K562 (cell line): ENCODE data around the gene TBRG4. TPM values are rescaled to one million over a fixed set of nuclear protein-coding genes. Genes with fewer than 3 reads are reported as not detected.
A peak's percentile ranks its signal among the peaks of the same experiment; 100 is the strongest.

Source experiments
- ATAC-seq: fragments of 200-7000 bp; cut with Tn5 transposase; 3 replicates; pipeline ENCODE4 v1.9.1; 2020; ENCODE audit warnings: moderate library complexity
- BruUV-seq: library from RNA; stranded (reverse); fragments of 400-500 nt; replicated peaks from 2 replicates; lab custom pipeline; 2021; lab: Mats Ljungman, UMichigan
- CTCF ChIA-PET: fragments of 300-600 bp; formaldehyde crosslinking; extraction: SDS; loops from one replicate; lab custom pipeline; 2021; ENCODE audit warnings: low intra/inter-chr PET ratio; lab: Yijun Ruan, JAX
- POLR2A ChIA-PET: fragments of 300-600, 350-650 bp; sonication (Branson Sonifier 250); formaldehyde crosslinking; extraction: SDS; loops from one replicate; lab custom pipeline; 2021; ENCODE audit warnings: antibody characterized with exemption, inconsistent platforms; lab: Yijun Ruan, JAX
- DNase-seq, 4 experiments: peaks; one replicate each; pipeline versions ENCODE4 v3.0.0 to v3.0.0-alpha.2; 2011 to 2018; ENCODE audit warnings: low spot score in 3 of 4, mixed read lengths in 3 of 4; ENCODE audit errors: extremely low read depth in 1 of 4
- FAIRE-seq: peaks from 2 replicates; lab custom pipeline; 2011; peaks lifted over from hg19 to GRCh38; lab: Jason Lieb, UNC
- H2AFZ ChIP-seq: 2 replicates; pipeline ENCODE4 v1.6.0; 2011; ENCODE audit warnings: low read depth, low read length, control low read depth, inconsistent platforms
- H3K27ac ChIP-seq: fragments of 200-600 bp; 3 replicates; pipeline ENCODE4 v1.8.0; 2011; ENCODE audit warnings: low read depth, mild to moderate bottlenecking, control low read depth, inconsistent platforms, low read length, moderate library complexity, mixed read lengths; ENCODE audit errors: extremely low read depth
- H3K27me3 ChIP-seq, 2 experiments: fragments of 300-600 bp in 1 of 2; 2 replicates in 1 of 2; 3 replicates in 1 of 2; pipeline versions ENCODE4 v1.6.0 to v1.8.0; 2011; ENCODE audit warnings: inconsistent platforms in 2 of 2, low read length in 2 of 2, mild to moderate bottlenecking in 1 of 2, mixed read lengths in 1 of 2, moderate library complexity in 1 of 2; ENCODE audit not compliant: control insufficient read depth in 2 of 2, insufficient read depth in 2 of 2
- H3K36me3 ChIP-seq: fragments of 300-600 bp; 3 replicates; pipeline ENCODE4 v1.8.0; 2011; ENCODE audit warnings: mild to moderate bottlenecking, low read length, inconsistent platforms; ENCODE audit not compliant: control insufficient read depth, insufficient read depth
- H3K4me1 ChIP-seq, 2 experiments: fragments of 200-600 bp in 1 of 2; replicated peaks in 1 of 2; 2 replicates in 1 of 2; 3 replicates in 1 of 2; pipeline versions ENCODE4 v1.5.1 to v1.8.0; 2011; ENCODE audit warnings: inconsistent platforms in 2 of 2, low read length in 2 of 2, mild to moderate bottlenecking in 1 of 2, mixed read lengths in 1 of 2, moderate library complexity in 1 of 2; ENCODE audit not compliant: control insufficient read depth in 2 of 2, insufficient read depth in 2 of 2
- H3K4me2 ChIP-seq: 2 replicates; pipeline ENCODE4 v1.6.1; 2011; ENCODE audit warnings: low read length, control low read depth, inconsistent platforms, mixed read lengths; ENCODE audit not compliant: insufficient read depth
- H3K4me3 ChIP-seq: fragments of 200-600 bp; sonication (generic), shearing (Covaris generic); 2 replicates; pipeline ENCODE4 v1.5.1; 2016; ENCODE audit warnings: control low read depth, inconsistent platforms
- H3K79me2 ChIP-seq: fragments of 200-600 bp; 3 replicates; pipeline ENCODE4 v1.8.0; 2011; ENCODE audit warnings: low read length, inconsistent platforms; ENCODE audit not compliant: control insufficient read depth, insufficient read depth
- H3K9ac ChIP-seq, 2 experiments: 2 replicates each; pipeline versions ENCODE4 v1.6.0 to v1.6.1; 2011; ENCODE audit warnings: low read depth in 2 of 2, low read length in 2 of 2, control low read depth in 1 of 2, inconsistent platforms in 1 of 2, mild to moderate bottlenecking in 1 of 2, mixed read lengths in 1 of 2; ENCODE audit not compliant: insufficient read depth in 1 of 2
- H3K9me1 ChIP-seq: one replicate; pipeline ENCODE4 v1.6.0; 2011; ENCODE audit warnings: inconsistent platforms, mild to moderate bottlenecking, low read length, moderate library complexity; ENCODE audit not compliant: control insufficient read depth, insufficient read depth
- H3K9me3 ChIP-seq: replicated peaks from 2 replicates; pipeline ENCODE4 v1.5.1; 2011; ENCODE audit warnings: low read depth, low read length, inconsistent platforms; ENCODE audit not compliant: control insufficient read depth, insufficient read depth
- H4K20me1 ChIP-seq: replicated peaks from 2 replicates; pipeline ENCODE4 v1.6.1; 2011; ENCODE audit warnings: low read length, inconsistent platforms, mixed read lengths; ENCODE audit not compliant: control insufficient read depth, insufficient read depth
- BHLHE40 ChIP-seq: IDR thresholded peaks from 2 replicates; pipeline ENCODE4 v1.6.1; 2011; ENCODE audit warnings: low read length, improper control_type of control experiment
- ESRRA ChIP-seq: fragments of 450-650 bp; IDR thresholded peaks from 2 replicates; pipeline ENCODE4 v1.6.1; 2014; ENCODE audit warnings: low read depth, mild to moderate bottlenecking, moderate library complexity, borderline replicate concordance
- MGA ChIP-seq: fragments of 450-650 bp; IDR thresholded peaks from 2 replicates; pipeline ENCODE4 v1.6.1; 2016; ENCODE audit warnings: mild to moderate bottlenecking, moderate library complexity
- PRMT5 ChIP-seq: sonication (generic); formaldehyde crosslinking; IDR thresholded peaks from 2 replicates; pipeline ENCODE4 v1.5.0; 2020; ENCODE audit warnings: missing genetic modification reagents
- WGBS: fragments of 100-300 bp; shearing (Covaris generic); methylation state at CpG from one replicate; pipeline ENCODE4 v1.1.6; 2016; ENCODE audit warnings: low coverage, mixed read lengths; ENCODE audit not compliant: insufficient coverage; ENCODE audit errors: missing lambda C conversion rate; 5-methylcytosine and 5-hydroxymethylcytosine counted together
- in situ Hi-C: fragments of 300-500 bp; cut with MboI; formaldehyde crosslinking; loops from 4 replicates; pipeline ENCODE4 v1.15.0; 2018; ENCODE audit warnings: inconsistent platforms, mixed read lengths
- intact Hi-C: fragments of 100-400 bp; cut with micrococcal nuclease; formaldehyde crosslinking; loops from 2 replicates; pipeline ENCODE4 v1.14.2; 2022
- polyA plus RNA-seq, 8 experiments: library from polyadenylated mRNA; depleted of rRNA in 4 of 8; stranded (reverse) in 5 of 8; unstranded in 3 of 8; fragments of >200 nt; fragmentation: Nextera tagmentation in 2 of 8; fragmentation: Illumina TruSeq in 1 of 8; extraction: Ambion mirVana in 2 of 8; extraction: Trizol in 1 of 8; gene quantifications; 2 replicates each; pipeline versions ENCODE4 v1.2.1 to v1.2.3, GENCODE V29; 2011 to 2014; ENCODE audit warnings: inconsistent platforms in 1 of 8, missing spikeins in 1 of 8
- total RNA-seq, 7 experiments: library from RNA; depleted of rRNA in 6 of 7; stranded (reverse); fragments of >200 nt in 6 of 7; fragmentation: Illumina TruSeq in 2 of 7; extraction: Trizol in 2 of 7; gene quantifications; 2 replicates each; pipeline versions ENCODE4 v1.2.1 to v1.2.3, GENCODE V29; 2011 to 2021; ENCODE audit warnings: low replicate concordance in 1 of 7

TBRG4 gene
- total and polyA plus RNA-seq, 9 of the 15 experiments (the other 6 are each of a cell fraction or from before 2014, with no cell fraction given): 11.2 to 322 (median 216) TPM

GRCh38 chr7:45148653-45148973 is 37.1 kb upstream of the TBRG4 start:
- POLR2A ChIA-PET: interaction anchor here (0.6 kb wide), 1 partner anchor 1322 kb away, joined by 4 read pairs; no protein-coding TSS in a partner anchor
- Histone ChIP-seq H3K79me2 (no peaks in the 10 kb centered on the region), H3K9me3 (no peaks in the 10 kb centered on the region), H3K4me3 (no peak overlapping the region), H3K9ac (no peak overlapping the region), H3K4me1 (peaks cover 4 to 12% of the 10 kb centered on the region in 2 experiments; a peak in 2 of 5 replicates), H3K27ac (no peak overlapping the region; the same call in 2 of the 3 replicates), H3K9me1 (no peaks in the 10 kb centered on the region), H3K27me3 (peaks cover 10 to 38% of the 10 kb centered on the region in 2 experiments), H4K20me1 (0 out of 2 replicates have a peak, but pooled peaks cover 3% of the 10 kb centered on the region), H2AFZ (0 out of 2 replicates have a peak overlapping the region, but pooled peaks have one; percentile 57), H3K36me3 (no peaks in the 10 kb centered on the region), H3K4me2 (no peak overlapping the region)
- DNase-seq (no peak), ATAC-seq (no peak), FAIRE-seq (no peak)
- in situ Hi-C loops: no loop called here
- 40% methylated on average over 10 of the region's 10 CpGs for WGBS
- BruUV-seq: no TSS peak
- CTCF ChIA-PET: no interaction called here
- intact Hi-C loops: no loop called here
- TF ChIP-seq PRMT5 (CRISPR knock-in tag) (no peak), MGA (0 out of 2 replicates have a peak, but pooled peaks have one; percentile 47), BHLHE40 (peak; percentile 58; the same call in 1 of the 2 replicates), ESRRA (no peak)
